Measurements from ENCODE around the gene CCDC136. TPM values are rescaled to one million over a fixed set of nuclear protein-coding genes. Genes with fewer than 3 reads are reported as not detected.

CCDC136 gene
- total RNA-seq, 1 donor from 2014 or later = 3.0 TPM

DNA sequence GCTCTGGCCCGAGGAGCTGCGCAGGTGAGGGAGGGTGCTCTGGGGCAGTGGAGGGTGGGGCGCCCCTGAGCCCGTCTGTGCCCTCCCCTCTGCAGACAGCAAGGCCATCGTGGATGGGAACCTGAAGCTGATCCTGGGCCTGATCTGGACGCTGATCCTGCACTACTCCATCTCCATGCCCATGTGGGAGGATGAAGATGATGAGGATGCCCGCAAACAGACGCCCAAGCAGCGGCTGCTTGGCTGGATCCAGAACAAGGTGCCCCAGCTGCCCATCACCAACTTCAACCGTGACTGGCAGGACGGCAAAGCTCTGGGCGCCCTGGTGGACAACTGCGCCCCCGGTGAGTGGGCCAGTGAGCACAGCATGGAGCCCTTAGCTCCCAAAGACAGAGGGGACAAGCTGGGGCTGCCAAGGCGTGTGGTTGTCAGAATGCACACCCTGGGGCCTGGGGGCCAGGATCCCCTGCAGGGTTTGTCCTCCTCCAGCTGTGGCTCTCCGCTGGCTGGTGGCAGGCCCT is 43.5 kb downstream of the CCDC136 start:
- Histone ChIP-seq H3K36me3 (no peaks in the 10 kb centered on the region), H3K4me3 (no peak overlapping the region), H3K9me3 (no peaks in the 10 kb centered on the region), H3K27ac (no peak overlapping the region), H3K27me3 (ENCODE audit: low read depth) (peaks cover 29% of the 10 kb centered on the region), H3K4me1 (peaks cover 37% of the 10 kb centered on the region)
- ATAC-seq = no peak
- intact Hi-C loops (cut with DNase I) = no loop called here
- no peak for DNase-seq
- TF ChIP-seq, protein P1, sequence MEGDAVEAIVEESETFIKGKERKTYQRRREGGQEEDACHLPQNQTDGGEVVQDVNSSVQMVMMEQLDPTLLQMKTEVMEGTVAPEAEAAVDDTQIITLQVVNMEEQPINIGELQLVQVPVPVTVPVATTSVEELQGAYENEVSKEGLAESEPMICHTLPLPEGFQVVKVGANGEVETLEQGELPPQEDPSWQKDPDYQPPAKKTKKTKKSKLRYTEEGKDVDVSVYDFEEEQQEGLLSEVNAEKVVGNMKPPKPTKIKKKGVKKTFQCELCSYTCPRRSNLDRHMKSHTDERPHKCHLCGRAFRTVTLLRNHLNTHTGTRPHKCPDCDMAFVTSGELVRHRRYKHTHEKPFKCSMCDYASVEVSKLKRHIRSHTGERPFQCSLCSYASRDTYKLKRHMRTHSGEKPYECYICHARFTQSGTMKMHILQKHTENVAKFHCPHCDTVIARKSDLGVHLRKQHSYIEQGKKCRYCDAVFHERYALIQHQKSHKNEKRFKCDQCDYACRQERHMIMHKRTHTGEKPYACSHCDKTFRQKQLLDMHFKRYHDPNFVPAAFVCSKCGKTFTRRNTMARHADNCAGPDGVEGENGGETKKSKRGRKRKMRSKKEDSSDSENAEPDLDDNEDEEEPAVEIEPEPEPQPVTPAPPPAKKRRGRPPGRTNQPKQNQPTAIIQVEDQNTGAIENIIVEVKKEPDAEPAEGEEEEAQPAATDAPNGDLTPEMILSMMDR (IDR thresholded peaks at IDR 0.05) = no peak

DNA sequence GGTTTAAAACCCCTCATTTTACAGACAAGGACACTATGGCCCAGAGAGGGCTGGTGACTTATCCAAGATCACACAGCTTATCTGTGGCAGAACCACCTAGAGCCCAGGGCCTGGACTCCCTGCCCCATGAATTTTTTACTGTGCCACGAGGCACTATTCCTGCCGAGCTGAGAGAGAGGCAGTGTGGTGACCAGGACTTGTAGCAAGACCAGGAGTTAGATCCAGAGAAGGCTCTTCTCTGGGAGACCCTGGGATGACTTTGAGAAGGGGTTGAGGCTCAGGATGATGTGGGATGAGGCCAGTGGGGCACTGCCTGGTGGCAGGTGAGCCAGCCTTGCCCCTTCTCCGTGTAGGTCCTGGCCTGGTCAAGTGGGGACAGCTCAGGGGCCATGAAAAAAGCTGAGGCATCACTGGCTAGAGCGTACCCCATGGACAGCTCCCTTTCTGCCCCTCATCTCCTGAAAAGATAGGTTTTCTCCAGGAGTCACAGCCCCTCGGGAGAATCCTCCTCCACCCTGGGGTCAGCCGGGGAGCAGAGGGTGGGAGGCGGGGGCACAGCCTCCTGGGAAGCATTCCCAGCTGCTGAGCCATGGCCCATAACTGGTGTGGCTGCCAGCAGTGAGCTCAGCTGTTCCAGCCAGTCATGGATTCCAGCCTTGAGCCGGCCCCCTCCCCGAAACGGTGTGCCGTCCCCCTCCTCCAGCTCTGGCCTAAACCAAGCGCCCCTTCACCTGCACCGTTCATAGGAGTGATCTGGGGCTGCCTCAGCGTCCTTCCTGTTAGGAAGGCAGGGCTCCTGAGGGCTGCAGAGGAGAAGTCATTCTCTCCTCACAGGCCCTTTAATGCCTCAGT is 44.2 kb downstream of the CCDC136 start:
- H3K27me3 ChIP-seq (ENCODE audit: low read depth) = peaks cover 22% of the 10 kb centered on the region
- ATAC-seq (no peak), DNase-seq (peak; percentile 39)
- TF ChIP-seq, protein P1 (IDR thresholded peaks at IDR 0.05) = no peak
- intact Hi-C loops (cut with DNase I) = no loop called here
- no peak overlapping the region for H3K4me3 ChIP-seq
- H3K36me3 ChIP-seq = no peaks in the 10 kb centered on the region
- H3K4me1 ChIP-seq = peaks cover 30% of the 10 kb centered on the region
- no peaks in the 10 kb centered on the region for H3K9me3 ChIP-seq
- no peak overlapping the region for H3K27ac ChIP-seq

DNA sequence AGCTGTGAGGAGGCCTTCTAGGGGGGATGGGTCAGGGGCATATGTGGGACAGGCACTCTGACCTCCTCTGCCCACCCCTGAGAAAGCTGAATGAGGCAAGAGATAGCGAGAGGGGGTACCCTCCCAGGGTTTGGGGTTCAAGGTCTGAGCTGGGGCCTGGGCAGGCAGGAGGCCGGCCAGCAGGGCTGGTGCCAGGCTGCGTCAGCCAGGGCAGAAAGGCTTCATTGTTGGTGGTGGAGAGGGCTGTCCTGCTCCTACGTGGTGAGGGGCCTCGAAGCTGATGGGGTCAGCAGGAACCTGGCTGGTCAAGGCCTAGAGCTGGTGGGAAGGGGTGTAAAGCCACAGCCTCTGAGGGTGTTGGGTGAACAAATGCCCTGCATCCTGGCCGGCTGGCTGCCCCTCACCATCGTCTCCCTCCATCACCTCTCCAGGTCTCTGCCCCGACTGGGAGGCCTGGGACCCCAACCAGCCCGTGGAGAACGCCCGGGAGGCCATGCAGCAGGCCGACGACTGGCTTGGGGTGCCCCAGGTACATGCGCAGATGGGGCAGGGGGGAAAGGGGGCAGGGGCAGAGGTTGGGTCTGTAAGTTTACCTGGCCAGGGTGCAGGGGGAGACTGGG is 45.1 kb downstream of the CCDC136 start:
- Histone ChIP-seq H3K27me3 (ENCODE audit: low read depth) (peaks cover 14% of the 10 kb centered on the region), H3K27ac (no peak overlapping the region), H3K36me3 (no peaks in the 10 kb centered on the region), H3K4me1 (peaks cover 22% of the 10 kb centered on the region), H3K4me3 (no peak overlapping the region), H3K9me3 (no peaks in the 10 kb centered on the region)
- DNase-seq (peak; percentile 32), ATAC-seq (no peak)
- TF ChIP-seq, protein P1 (IDR thresholded peaks at IDR 0.05) = no peak
- intact Hi-C loops (cut with DNase I) = no loop called here

DNA sequence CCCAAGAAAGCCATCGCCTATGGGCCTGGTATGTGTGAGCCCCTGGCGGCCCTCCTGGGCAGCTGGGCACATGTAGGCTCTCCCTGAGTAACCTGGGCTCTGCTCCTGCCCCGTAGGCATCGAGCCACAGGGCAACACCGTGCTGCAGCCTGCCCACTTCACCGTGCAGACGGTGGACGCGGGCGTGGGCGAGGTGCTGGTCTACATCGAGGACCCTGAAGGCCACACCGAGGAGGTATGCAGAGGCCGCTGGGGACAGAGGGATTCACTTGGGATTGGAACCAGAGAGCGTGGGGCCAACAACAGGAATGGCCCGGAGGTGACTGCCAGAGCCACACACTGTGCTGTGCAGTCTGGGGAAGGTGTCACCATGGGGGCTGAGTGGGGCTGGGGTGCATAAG is 45.8 kb downstream of the CCDC136 start:
- H3K27ac ChIP-seq = no peak overlapping the region
- intact Hi-C loops (cut with DNase I) = no loop called here
- H3K27me3 ChIP-seq (ENCODE audit: low read depth) = peaks cover 7% of the 10 kb centered on the region
- H3K4me3 ChIP-seq = no peak overlapping the region
- H3K36me3 ChIP-seq = no peaks in the 10 kb centered on the region
- peaks cover 15% of the 10 kb centered on the region for H3K4me1 ChIP-seq
- H3K9me3 ChIP-seq = no peaks in the 10 kb centered on the region
- DNase-seq (no peak), ATAC-seq (no peak)
- TF ChIP-seq, protein P1 (IDR thresholded peaks at IDR 0.05) = no peak

DNA sequence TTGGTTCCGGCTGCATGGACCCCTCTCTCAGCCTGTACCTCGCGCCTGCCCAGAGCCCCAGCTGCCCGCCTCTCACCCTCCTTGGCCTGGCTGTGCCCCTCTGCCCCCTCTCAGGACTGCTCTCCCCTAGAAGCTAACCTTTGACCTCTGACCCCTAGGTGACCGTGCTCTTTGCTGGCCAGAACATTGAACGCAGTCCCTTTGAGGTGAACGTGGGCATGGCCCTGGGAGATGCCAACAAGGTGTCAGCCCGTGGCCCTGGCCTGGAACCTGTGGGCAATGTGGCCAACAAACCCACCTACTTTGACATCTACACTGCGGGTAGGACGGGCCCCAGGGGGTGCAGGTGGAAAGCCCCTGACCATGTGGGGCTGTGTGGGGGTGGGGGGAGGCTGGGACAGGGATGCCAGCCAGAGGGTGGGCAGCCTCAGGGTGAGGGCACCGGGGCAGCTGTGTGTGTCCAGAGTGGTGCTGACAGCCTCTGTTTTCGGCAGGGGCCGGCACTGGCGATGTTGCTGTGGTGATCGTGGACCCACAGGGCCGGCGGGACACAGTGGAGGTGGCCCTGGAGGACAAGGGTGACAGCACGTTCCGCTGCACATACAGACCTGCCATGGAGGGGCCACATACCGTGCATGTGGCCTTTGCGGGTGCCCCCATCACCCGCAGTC is 46.5 kb downstream of the CCDC136 start:
- H3K4me1 ChIP-seq = peaks cover 8% of the 10 kb centered on the region
- H3K27ac ChIP-seq = no peak overlapping the region
- intact Hi-C loops (cut with DNase I) = no loop called here
- no peaks in the 10 kb centered on the region for H3K27me3 ChIP-seq (ENCODE audit: low read depth)
- H3K4me3 ChIP-seq = no peak overlapping the region
- TF ChIP-seq, protein P1 (IDR thresholded peaks at IDR 0.05) = no peak
- H3K9me3 ChIP-seq = no peaks in the 10 kb centered on the region
- no peak for ATAC-seq
- no peaks in the 10 kb centered on the region for H3K36me3 ChIP-seq
- DNase-seq = peak; percentile 39
